ENCODE measurements around the gene B3GNT2.
A peak's percentile ranks its signal among the peaks of the same experiment; 100 is the strongest.
"Not testable (repeated sequence)": the region's sequence is repeated elsewhere in the genome, so short reads cannot be mapped to it uniquely, and the experiment has no call there.

B3GNT2 gene

DNA sequence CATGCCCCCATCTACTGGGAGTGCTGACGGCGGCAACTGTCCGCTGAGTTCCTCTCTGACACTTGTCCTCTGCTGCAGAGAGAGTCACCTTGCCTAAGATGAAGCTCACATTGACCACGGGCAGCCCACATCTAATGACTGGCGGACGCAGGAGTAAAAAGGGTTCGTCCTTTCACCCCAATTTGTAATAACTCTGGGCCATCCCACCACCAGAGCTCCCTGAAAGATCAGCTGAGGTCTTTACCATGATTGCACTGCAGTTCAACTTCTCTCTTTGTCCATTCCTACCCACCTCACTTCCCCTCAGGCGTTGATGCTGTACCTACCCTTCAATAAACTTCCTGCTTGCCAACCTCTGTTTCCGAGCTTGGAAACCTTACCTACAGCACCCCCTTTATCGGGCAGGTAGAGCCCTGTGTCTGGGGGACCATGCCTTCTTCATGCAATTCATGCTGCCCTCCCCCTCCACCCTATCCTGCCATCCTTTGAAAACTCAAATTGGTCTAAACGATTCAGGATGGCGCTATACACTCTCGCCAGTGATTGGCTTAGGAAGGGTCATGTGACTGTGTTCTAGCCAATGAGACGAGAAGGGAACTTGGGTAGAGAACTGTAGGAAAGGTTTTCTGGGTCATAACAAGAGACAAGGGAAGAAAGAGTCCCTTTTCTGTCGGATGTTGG, 10.3 kb upstream of the B3GNT2 start:
- DNase-seq: no peak

DNA sequence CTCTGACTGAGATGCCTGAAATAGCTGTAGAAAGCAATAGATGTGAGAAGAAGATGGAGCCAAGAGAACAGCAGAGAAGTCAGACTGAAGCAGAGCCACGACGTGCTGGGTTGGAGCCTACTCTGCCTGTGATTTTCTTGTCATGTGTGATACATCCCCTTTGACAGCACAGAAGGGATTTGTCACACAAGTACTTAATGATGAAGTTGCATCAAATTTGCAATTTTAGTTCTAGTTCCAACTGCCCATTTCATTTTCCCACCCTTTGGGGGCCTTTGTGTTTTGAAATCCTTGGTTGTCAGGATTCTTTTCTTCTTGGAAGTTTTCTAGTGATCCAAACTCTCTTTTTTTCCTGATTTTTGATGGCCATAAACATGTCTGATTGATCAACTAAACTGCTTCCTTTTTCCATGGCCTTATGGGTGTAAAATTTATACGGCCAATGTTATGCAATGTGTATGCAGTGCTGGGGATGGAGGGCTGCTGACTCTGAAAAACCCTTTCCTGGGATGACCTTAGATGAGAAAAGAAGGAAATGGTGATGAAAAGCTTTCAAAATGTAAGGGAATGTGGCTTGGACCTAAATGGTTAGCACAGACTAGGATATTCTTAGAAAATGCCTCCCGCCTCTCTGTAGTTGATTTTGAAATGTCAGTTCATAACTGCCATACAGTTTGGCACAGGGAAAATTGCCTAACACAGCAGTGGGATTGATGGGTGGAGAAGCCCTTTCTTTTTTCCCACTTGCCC, 9.6 kb upstream of the B3GNT2 start:
- DNase-seq: no peak

GRCh38 chr2:62187246-62187645, 8.7 kb upstream of the B3GNT2 start:
- no peak for DNase-seq

DNA sequence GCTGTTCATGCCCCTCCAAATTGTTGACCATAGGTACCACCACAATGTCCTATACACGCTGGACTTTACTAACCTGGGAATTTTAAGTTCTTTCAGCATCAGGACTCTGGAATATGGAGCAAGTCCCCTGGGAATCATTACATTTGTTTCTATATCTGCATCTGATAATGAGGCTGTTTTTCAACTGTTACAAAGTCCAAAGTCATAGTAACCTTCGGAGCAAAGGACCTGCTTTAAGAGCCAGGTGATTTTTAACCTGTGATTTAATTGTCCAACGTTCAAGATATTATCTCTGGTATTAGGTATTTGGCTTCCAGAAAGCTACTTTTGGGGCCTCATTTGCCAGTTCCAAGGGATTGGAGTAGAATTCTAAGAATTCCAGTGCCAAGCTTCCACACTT, 7.5 kb upstream of the B3GNT2 start:
- no peak for DNase-seq

GRCh38 chr2:62189196-62189595, 6.7 kb upstream of the B3GNT2 start:
- DNase-seq: no peak

- no peak for DNase-seq
Measured at GRCh38 chr2:62192811-62193210, 3.1 kb upstream of the B3GNT2 start.

DNA sequence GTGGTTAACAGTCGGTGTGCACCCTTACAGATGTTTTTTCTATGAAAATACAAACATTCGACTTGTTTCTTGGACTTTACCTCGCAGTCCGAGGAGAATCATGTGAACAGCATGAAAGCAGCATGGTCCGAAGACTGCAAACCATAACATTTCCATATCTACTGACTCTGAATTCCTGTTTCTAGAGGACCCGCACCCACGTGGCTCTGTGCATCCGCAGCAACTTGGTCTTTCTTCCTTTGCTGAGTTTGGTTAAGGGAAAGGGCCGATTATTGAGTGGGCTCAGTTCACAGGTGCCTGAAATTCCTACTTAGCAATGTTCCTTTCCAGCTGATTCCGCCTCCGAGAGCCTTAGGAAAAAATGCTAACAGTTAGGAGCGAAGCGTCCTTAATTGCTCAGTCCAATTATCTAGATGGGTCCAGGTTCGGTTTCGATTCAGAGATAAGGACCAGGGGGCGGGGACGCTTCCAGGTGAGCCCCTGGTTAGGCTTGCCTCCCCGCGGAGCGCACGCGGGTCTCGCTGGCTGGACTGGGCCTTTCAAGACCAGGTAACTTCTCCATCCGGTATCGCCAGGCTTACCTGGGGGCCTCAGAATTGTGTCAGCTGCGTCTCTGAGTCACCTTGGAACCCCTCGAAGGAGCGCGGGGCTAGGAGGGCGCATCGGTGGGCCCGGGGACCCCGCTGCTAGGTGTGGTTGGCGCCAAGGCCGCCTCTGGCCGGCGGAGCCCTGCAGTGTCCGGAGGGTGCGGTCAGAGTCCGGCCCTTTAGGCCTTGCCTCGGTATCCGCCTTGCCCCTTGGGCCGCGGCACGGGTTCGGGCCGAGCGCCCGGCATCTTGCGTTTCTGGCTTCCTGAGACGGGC, 1.1 kb upstream of the B3GNT2 start:
- DNase-seq: no peak

DNA sequence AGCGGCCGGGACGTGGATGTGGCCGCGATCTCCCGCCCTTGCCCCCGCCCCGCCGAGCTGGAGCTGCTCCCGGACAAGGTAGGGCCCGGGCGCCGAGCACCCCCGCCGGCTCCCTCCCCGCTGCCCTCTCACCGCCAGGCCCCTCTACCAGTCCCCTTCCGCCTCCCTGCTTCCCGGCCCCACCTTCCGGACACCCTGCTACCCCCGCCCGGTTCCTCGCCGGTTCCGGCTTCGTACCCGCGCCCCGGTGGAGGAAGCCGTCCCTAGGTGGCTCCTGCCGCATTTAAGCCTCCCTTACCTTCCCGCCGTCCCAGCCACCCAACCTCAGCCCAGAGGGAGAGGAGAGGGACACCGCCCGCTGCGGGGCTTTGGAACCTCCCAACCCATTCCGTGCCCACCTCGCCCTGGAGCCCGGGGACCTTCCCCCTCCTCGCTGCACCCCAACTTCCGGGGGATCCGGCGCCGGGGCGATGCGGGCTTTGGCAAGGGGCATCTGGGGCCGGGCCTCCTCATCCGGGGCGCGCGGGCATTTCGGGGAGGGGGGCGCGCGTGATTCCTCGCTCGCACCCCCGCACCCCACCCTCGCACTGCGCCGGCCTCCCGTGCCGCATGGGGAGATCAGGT, 475 bp downstream of the B3GNT2 start:
- DNase-seq: no peak

DNA sequence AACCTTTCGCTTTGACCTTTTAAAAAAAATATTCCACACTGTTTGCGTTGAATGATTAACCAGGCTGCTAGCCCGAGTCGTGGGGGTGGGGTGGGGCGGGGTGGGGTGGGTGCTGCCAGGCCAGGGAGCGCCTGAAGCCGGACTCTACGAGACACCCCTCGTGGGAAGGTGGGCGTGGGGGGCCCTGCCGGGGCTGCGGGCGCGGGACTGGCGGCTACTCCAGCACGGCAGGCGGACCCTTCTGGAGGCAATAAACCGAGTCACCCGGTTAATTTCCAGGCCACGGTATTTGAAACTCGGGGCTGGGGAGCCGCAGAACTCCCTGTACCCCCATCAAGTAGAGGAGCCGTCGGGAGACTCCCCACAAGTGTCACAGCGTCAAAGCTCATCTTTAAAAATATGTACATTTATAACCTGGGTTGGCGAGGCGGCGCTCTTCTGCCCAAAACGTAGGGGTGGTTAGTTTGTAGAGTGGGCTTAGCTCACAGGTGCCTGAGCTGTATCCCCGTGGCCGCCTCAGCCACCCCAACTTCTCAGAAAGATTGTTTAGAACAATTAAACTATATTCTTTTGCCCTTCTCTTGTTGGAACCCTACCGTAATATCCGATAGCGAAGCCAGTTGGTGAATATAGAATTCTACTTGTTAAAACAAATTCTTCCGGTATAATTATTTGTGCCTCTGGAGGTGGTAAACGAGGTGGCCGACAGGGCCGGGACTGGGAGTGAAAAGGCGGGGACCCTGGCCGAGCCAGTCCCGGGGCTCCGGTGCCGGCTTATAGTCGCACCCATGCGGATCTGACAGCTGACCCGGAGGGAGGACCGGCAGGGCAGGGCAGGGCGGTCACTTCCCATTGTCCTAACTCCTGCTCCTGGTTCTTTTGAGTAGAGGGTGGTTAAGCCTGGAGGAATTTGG, 1.4 kb downstream of the B3GNT2 start:
- peak; percentile 13 for DNase-seq

DNA sequence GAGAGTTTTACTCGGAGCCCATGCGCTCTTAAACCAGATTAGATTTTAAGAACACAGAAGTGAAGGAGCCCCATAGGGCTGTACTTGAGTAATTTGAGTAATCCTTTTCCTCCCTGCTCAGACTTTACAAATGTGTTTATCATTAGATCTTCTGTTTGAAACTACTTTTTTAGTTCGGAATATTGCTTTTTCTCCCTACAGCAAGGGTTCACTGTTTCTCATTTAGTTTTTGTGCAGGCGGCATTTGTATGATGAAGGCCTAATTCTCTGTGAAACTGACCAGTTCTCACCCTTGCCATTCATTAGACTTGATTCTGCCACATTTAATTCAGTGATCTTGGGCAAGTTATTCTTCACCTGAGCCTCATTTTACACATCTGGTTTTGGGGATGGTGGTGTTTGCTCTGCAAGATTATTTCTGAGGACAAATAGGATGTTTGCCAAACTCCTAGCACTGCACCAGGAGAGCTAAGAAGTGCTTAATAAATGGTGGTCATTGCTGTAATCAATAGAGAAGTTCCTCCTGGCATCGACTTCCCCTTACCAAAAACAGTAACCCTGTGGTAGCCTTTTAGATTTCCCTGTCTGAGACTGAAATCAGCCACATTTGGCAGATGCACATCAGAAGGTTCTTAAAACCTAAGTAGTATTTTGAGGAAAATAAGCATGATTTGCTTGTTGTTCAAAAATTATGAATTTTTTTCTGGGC, 2.2 kb downstream of the B3GNT2 start:
- no peak for DNase-seq

- not testable (repeated sequence) for DNase-seq
Measured at GRCh38 chr2:62198854-62199253, 2.9 kb downstream of the B3GNT2 start.

DNA sequence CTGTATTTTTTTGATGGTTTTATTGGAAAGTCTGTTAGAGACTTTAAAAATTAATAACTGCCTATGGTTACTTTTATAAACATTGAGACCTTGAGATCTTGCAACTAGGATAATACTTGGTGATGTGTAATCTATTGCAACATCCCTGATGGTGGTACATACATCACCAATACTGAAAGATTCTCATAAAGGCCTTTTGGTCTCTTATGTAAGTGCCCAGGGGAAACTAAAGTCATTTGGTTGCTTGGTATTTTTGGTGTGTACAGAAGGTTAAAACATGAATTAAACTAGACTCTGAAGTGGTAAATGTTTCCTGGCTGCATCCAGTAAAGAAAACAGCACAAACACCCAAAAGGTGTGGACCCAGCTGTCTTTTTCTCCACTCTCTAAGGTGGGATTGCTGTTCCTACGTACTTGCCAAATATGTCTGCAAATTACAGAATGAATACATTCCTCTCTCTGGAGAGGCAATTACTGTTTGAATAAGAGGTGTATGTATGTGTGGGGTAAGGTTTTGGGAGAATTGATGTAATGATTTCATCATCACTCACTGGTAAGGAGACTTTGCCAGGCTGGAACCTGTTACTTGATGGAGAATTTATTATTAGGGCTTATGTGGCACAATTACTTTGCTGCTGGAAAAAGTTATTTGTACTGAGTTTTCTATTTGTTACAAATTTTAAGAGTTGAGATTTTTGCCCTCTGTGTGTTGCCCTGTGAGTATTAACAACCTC, 3.6 kb downstream of the B3GNT2 start:
- DNase-seq: peak; percentile 9

- DNase-seq: no peak
Measured at GRCh38 chr2:62200291-62200841, 4.5 kb downstream of the B3GNT2 start.

- no peak for DNase-seq
Measured at GRCh38 chr2:62200868-62201267, 5.0 kb downstream of the B3GNT2 start.

DNA sequence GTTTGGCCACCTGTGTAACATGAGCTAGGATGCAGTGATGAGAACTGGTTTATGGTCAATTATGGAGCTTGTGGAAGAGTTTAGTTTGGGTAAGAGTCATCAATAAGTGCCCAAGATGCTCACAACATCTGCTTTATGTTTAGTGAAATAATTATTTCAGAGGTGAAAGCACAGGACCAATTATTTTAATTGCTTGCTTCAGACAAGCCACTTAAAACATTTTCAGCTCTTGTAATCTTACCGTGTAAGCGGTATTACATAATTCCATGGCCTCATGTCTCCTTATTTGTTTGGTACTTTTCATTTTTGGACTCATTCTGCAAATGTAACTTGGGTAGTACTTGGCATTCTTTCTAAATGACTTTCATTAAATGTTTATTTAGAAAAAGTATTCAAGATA, 5.4 kb downstream of the B3GNT2 start:
- peak; percentile 55 for DNase-seq

GRCh38 chr2:62202019-62202722, 6.3 kb downstream of the B3GNT2 start:
- DNase-seq: no peak

- DNase-seq: no peak
Measured at GRCh38 chr2:62202729-62203128, 6.8 kb downstream of the B3GNT2 start.

GRCh38 chr2:62203459-62203858, 7.5 kb downstream of the B3GNT2 start:
- DNase-seq: no peak

DNA sequence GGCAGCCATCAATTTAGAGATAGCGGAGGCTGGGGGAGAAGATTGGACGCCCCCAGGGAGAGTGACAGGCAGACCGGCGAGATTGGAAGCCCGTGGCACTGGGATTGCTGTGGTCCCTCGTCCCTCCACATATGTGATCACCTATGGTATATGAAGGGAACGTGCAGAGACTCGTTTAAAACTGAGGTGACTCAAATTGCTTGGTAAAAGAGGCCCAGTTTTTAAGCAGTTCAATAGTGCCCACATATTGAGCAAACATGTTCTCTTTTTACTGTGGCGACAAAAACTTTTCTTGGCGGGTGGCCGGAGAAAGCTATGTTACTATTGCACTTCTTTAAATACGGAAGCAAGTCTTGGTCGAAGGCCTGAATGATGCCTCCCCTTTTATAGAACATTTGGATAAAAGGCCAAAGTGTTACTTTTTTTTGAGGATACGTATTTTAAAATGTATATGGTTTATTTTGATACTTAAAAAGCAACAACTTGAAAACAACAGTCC, 9.1 kb downstream of the B3GNT2 start:
- no peak for DNase-seq

DNA sequence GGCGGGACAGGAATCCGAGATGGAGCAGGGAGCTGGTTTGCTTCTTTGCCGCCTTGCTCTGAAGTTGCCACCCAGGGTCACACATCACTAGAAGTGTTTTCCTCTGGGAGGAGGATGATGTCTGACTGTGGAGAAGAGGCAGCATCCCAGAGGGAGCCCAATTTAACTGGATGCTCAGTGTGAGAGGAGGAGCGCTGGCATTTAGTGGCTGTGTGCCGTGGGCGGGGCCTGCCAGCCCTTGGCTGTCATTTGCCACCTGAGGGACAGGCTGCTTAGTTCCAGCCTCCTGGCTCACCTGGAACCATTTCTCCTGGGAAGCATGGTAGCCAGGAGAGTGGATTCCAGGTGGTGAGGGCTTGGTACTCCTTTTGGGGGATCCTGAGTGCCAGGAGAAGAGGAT, 9.6 kb downstream of the B3GNT2 start:
- DNase-seq: no peak
